Loucy (cell line): Measurements from ENCODE around the gene RHOG.

Experiments used
- H2AFZ ChIP-seq: fragments of 200-600 bp; sonication (generic); 2 replicates; pipeline ENCODE4 v1.6.0; 2016; ENCODE audit warnings: antibody characterized with exemption, mild to moderate bottlenecking, low read length, moderate library complexity
- H3F3A ChIP-seq: fragments of 200-600 bp; 2 replicates; pipeline ENCODE4 v1.6.0; 2016; ENCODE audit warnings: antibody characterized with exemption, low read depth, mild to moderate bottlenecking
- H3K27me3 ChIP-seq: fragments of 200-600 bp; sonication (generic); 2 replicates; pipeline ENCODE4 v1.6.1; 2014; ENCODE audit warnings: low read length, mild to moderate bottlenecking; ENCODE audit not compliant: insufficient read depth, poor library complexity, severe bottlenecking
- H3K36me3 ChIP-seq: fragments of 200-600 bp; sonication (generic); 2 replicates; pipeline ENCODE4 v1.6.1; 2016; ENCODE audit warnings: low read length; ENCODE audit not compliant: insufficient read depth
- H3K4me1 ChIP-seq: fragments of 200-600 bp; sonication (generic); 2 replicates; pipeline ENCODE4 v1.5.1; 2014; ENCODE audit warnings: low read length, mild to moderate bottlenecking; ENCODE audit not compliant: insufficient read depth, poor library complexity, severe bottlenecking
- H3K4me2 ChIP-seq: fragments of 200-600 bp; sonication (generic); 2 replicates; pipeline ENCODE4 v1.6.0; 2014; ENCODE audit warnings: antibody characterized with exemption, low read length, low read depth, mild to moderate bottlenecking; ENCODE audit not compliant: poor library complexity, severe bottlenecking
- H3K4me3 ChIP-seq: fragments of 200-600 bp; sonication (generic); 2 replicates; pipeline ENCODE4 v1.5.1; 2014; ENCODE audit warnings: low read length, mild to moderate bottlenecking, mixed read lengths; ENCODE audit not compliant: poor library complexity, severe bottlenecking
- H3K79me2 ChIP-seq: fragments of 200-600 bp; sonication (generic); 2 replicates; pipeline ENCODE4 v1.6.1; 2014; ENCODE audit warnings: low read length; ENCODE audit not compliant: insufficient read depth
- H3K9ac ChIP-seq: fragments of 200-600 bp; sonication (generic); 2 replicates; pipeline ENCODE4 v1.6.0; 2014; ENCODE audit warnings: mild to moderate bottlenecking, low read depth, low read length, moderate library complexity; ENCODE audit not compliant: poor library complexity, severe bottlenecking
- H3K9me2 ChIP-seq: fragments of 200-600 bp; sonication (generic); replicated peaks from 2 replicates; pipeline ENCODE4 v1.6.1; 2016; ENCODE audit warnings: low read depth, low read length, mixed read lengths
- H3K9me3 ChIP-seq: fragments of 200-600 bp; sonication (generic); 2 replicates; pipeline ENCODE4 v1.6.1; 2014; ENCODE audit warnings: mild to moderate bottlenecking, antibody characterized with exemption, low read length, low read depth; ENCODE audit not compliant: insufficient read depth
- H4K20me1 ChIP-seq: fragments of 200-600 bp; sonication (generic); 2 replicates; pipeline ENCODE4 v1.6.0; 2014; ENCODE audit warnings: antibody characterized with exemption, low read length, mild to moderate bottlenecking; ENCODE audit not compliant: insufficient read depth, poor library complexity, severe bottlenecking
- EZH2phosphoT487 ChIP-seq: fragments of 200-600 bp; IDR thresholded peaks from 2 replicates; pipeline ENCODE4 v1.6.1; 2018; ENCODE audit warnings: antibody characterized with exemption, mild to moderate bottlenecking, moderate library complexity, borderline replicate concordance
- TF ChIP-seq, protein P1 (sequence below): fragments of 200-600 bp; sonication (generic); conservative IDR thresholded peaks from 2 replicates; pipeline ENCODE4 v1.5.1; 2014; ENCODE audit warnings: mild to moderate bottlenecking, antibody characterized with exemption, low read length

The RHOG gene

GRCh38 chr11:3820971-3821370, 19.8 kb downstream of the RHOG start:
- H3K9me3 ChIP-seq = no peaks in the 10 kb centered on the region
- H3K4me3 ChIP-seq = no peak overlapping the region
- H3K9ac ChIP-seq = no peak overlapping the region
- no peaks in the 10 kb centered on the region for H3K9me2 ChIP-seq
- peaks cover 6% of the 10 kb centered on the region; the same call in 1 of the 2 replicates for H3K36me3 ChIP-seq
- H3K27me3 ChIP-seq = no peaks in the 10 kb centered on the region
- no peak overlapping the region for H3K4me2 ChIP-seq
- no peaks in the 10 kb centered on the region for H3K79me2 ChIP-seq
- no peak overlapping the region for H2AFZ ChIP-seq
- no peaks in the 10 kb centered on the region for H3F3A ChIP-seq
- no peak for TF ChIP-seq EZH2phosphoT487
- TF ChIP-seq, protein P1, sequence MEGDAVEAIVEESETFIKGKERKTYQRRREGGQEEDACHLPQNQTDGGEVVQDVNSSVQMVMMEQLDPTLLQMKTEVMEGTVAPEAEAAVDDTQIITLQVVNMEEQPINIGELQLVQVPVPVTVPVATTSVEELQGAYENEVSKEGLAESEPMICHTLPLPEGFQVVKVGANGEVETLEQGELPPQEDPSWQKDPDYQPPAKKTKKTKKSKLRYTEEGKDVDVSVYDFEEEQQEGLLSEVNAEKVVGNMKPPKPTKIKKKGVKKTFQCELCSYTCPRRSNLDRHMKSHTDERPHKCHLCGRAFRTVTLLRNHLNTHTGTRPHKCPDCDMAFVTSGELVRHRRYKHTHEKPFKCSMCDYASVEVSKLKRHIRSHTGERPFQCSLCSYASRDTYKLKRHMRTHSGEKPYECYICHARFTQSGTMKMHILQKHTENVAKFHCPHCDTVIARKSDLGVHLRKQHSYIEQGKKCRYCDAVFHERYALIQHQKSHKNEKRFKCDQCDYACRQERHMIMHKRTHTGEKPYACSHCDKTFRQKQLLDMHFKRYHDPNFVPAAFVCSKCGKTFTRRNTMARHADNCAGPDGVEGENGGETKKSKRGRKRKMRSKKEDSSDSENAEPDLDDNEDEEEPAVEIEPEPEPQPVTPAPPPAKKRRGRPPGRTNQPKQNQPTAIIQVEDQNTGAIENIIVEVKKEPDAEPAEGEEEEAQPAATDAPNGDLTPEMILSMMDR = no peak
- no peaks in the 10 kb centered on the region for H4K20me1 ChIP-seq
- H3K4me1 ChIP-seq = peaks cover 9% of the 10 kb centered on the region

- Histone ChIP-seq H3K9me3 (no peaks in the 10 kb centered on the region), H3K27me3 (no peaks in the 10 kb centered on the region), H3K4me3 (no peak overlapping the region), H3K4me2 (peak overlapping the region; percentile 22), H4K20me1 (no peaks in the 10 kb centered on the region), H3K79me2 (no peaks in the 10 kb centered on the region), H2AFZ (no peak overlapping the region), H3K4me1 (peaks cover 9% of the 10 kb centered on the region), H3K36me3 (no peaks in the 10 kb centered on the region), H3K9ac (no peak overlapping the region), H3K9me2 (no peaks in the 10 kb centered on the region), H3F3A (no peaks in the 10 kb centered on the region)
- TF ChIP-seq, protein P1 = no peak
- TF ChIP-seq EZH2phosphoT487 = no peak
Observed at GRCh38 chr11:3817181-3817800, 23.5 kb downstream of the RHOG start.

GRCh38 chr11:3816673-3817072, 24.1 kb downstream of the RHOG start:
- Histone ChIP-seq H3K27me3 (no peaks in the 10 kb centered on the region), H3K4me1 (peaks cover 9% of the 10 kb centered on the region), H4K20me1 (no peaks in the 10 kb centered on the region), H2AFZ (no peak overlapping the region), H3K9ac (no peak overlapping the region), H3K4me3 (no peak overlapping the region), H3K4me2 (no peak overlapping the region), H3K36me3 (no peaks in the 10 kb centered on the region), H3K9me2 (no peaks in the 10 kb centered on the region), H3K79me2 (no peaks in the 10 kb centered on the region), H3K9me3 (no peaks in the 10 kb centered on the region), H3F3A (no peaks in the 10 kb centered on the region)
- TF ChIP-seq, protein P1 = no peak
- no peak for TF ChIP-seq EZH2phosphoT487
